WTC11 (cell line): ENCODE results near the gene CENPS. TPM values are rescaled to one million over a fixed set of nuclear protein-coding genes. Genes with fewer than 3 reads are reported as not detected.

Experiments used
- ATAC-seq: fragments of 200-7000 bp; cut with Tn5 transposase; 2 replicates; pipeline ENCODE4 v1.10.0; 2021; ENCODE audit warnings: mild to moderate bottlenecking, moderate library complexity
- CTCF ChIA-PET: fragments of 300-600 bp; sonication (Branson Sonifier 250); formaldehyde crosslinking; loops from one replicate; lab custom pipeline; 2021; ENCODE audit warnings: antibody characterized with exemption; lab: Charles Lee
- POLR2A ChIA-PET: fragments of 350-600 bp; sonication (Branson Sonifier 250); formaldehyde crosslinking; loops from one replicate; lab custom pipeline; 2021; ENCODE audit warnings: antibody characterized with exemption; lab: Charles Lee
- DNase-seq: peaks from one replicate; pipeline ENCODE4 v3.0.0; 2021; ENCODE audit warnings: low spot score
- H3K27ac Mint-ChIP-seq: 2 replicates; pipeline ENCODE4 v1.8.0; 2021; ENCODE audit warnings: mixed read lengths
- H3K27me3 Mint-ChIP-seq: 2 replicates; pipeline ENCODE4 v1.8.0; 2021; ENCODE audit warnings: low read depth, mild to moderate bottlenecking, moderate library complexity, mixed read lengths
- H3K36me3 Mint-ChIP-seq: 2 replicates; pipeline ENCODE4 v1.8.0; 2021; ENCODE audit warnings: mixed read lengths
- H3K4me1 Mint-ChIP-seq: 2 replicates; pipeline ENCODE4 v1.8.0; 2022; ENCODE audit warnings: mixed read lengths
- H3K4me3 Mint-ChIP-seq: 2 replicates; pipeline ENCODE4 v1.8.0; 2021; ENCODE audit warnings: mild to moderate bottlenecking, moderate library complexity, mixed read lengths
- H3K9me3 Mint-ChIP-seq: 2 replicates; pipeline ENCODE4 v1.8.0; 2021; ENCODE audit warnings: mixed read lengths
- ATF1 ChIP-seq: sonication (generic); formaldehyde crosslinking; IDR thresholded peaks from 2 replicates; pipeline ENCODE4 v1.8.1; 2023; ENCODE audit warnings: mild to moderate bottlenecking, moderate library complexity, missing genetic modification reagents
- CREB1 ChIP-seq: sonication (generic); formaldehyde crosslinking; IDR thresholded peaks from 2 replicates; pipeline ENCODE4 v1.8.0; 2023; ENCODE audit warnings: mild to moderate bottlenecking, missing genetic modification reagents
- FOXJ3 ChIP-seq: sonication (generic); formaldehyde crosslinking; IDR thresholded peaks from 2 replicates; pipeline ENCODE4 v1.9.0; 2021; ENCODE audit warnings: missing genetic modification reagents, mild to moderate bottlenecking, borderline replicate concordance
- GRHL2 ChIP-seq: fragments of 250-450 bp; sonication (Bioruptor Pico); IDR thresholded peaks from 2 replicates; pipeline ENCODE4 v1.8.0; 2022; ENCODE audit warnings: mild to moderate bottlenecking, moderate library complexity; ENCODE audit not compliant: insufficient replicate concordance, severe bottlenecking
- KAT7 ChIP-seq: sonication (generic); formaldehyde crosslinking; IDR thresholded peaks from 2 replicates; pipeline ENCODE4 v1.8.1; 2023; ENCODE audit warnings: missing genetic modification reagents, mild to moderate bottlenecking, borderline replicate concordance
- MAX ChIP-seq: sonication (generic); formaldehyde crosslinking; IDR thresholded peaks from 2 replicates; pipeline ENCODE4 v1.8.0; 2022; ENCODE audit warnings: mild to moderate bottlenecking, missing genetic modification reagents
- MXD4 ChIP-seq: fragments of 250-450 bp; sonication (Bioruptor Pico); IDR thresholded peaks from 2 replicates; pipeline ENCODE4 v1.8.0; 2021; ENCODE audit warnings: mild to moderate bottlenecking, moderate library complexity, borderline replicate concordance
- NFE2L1 ChIP-seq: sonication (generic); formaldehyde crosslinking; IDR thresholded peaks from 2 replicates; pipeline ENCODE4 v1.8.1; 2023; ENCODE audit warnings: missing genetic modification reagents
- RORB ChIP-seq: fragments of 250-450 bp; sonication (Bioruptor Pico); IDR thresholded peaks from 2 replicates; pipeline ENCODE4 v1.9.0; 2021; ENCODE audit warnings: mild to moderate bottlenecking
- SMAD4 ChIP-seq: sonication (generic); formaldehyde crosslinking; IDR thresholded peaks from 2 replicates; pipeline ENCODE4 v1.8.0; 2022; ENCODE audit warnings: mild to moderate bottlenecking, missing genetic modification reagents
- TP53 ChIP-seq: sonication (generic); formaldehyde crosslinking; IDR thresholded peaks from 2 replicates; pipeline ENCODE4 v1.8.1; 2023; ENCODE audit warnings: mild to moderate bottlenecking, missing genetic modification reagents
- ZNF121 ChIP-seq: sonication (generic); formaldehyde crosslinking; IDR thresholded peaks from 2 replicates; pipeline ENCODE4 v1.8.0; 2023; ENCODE audit warnings: missing genetic modification reagents
- ZNF232 ChIP-seq: sonication (generic); formaldehyde crosslinking; IDR thresholded peaks from 2 replicates; pipeline ENCODE4 v1.8.0; 2022; ENCODE audit warnings: mild to moderate bottlenecking, missing genetic modification reagents
- ZNF263 ChIP-seq: sonication (generic); formaldehyde crosslinking; IDR thresholded peaks from 2 replicates; pipeline ENCODE4 v1.8.1; 2022; ENCODE audit warnings: low read depth, mild to moderate bottlenecking, moderate library complexity, missing genetic modification reagents
- ZNF532 ChIP-seq: fragments of 250-450 bp; sonication (Bioruptor Pico); IDR thresholded peaks from 2 replicates; pipeline ENCODE4 v1.9.0; 2021; ENCODE audit warnings: mild to moderate bottlenecking, borderline replicate concordance
- ZNF671 ChIP-seq: fragments of 250-450 bp; sonication (Bioruptor Pico); IDR thresholded peaks from 2 replicates; pipeline ENCODE4 v1.8.0; 2021; ENCODE audit warnings: mild to moderate bottlenecking
- ZSCAN18 ChIP-seq: fragments of 250-450 bp; sonication (Bioruptor Pico); IDR thresholded peaks from 2 replicates; pipeline ENCODE4 v2.1.2; 2022; ENCODE audit warnings: mild to moderate bottlenecking, moderate library complexity
- total RNA-seq: library from RNA; stranded (reverse); gene quantifications from 3 replicates; pipeline ENCODE4 v1.2.3, GENCODE V29; 2021

The CENPS gene
- total RNA-seq, 1 experiment from 2014 or later: 13.8 TPM

GRCh38 chr1:10446790-10447422 lies 16.7 kb downstream of the CENPS start:
- Mint-ChIP-seq H3K36me3 (0 out of 2 replicates have a peak, but pooled peaks cover 3% of the 10 kb centered on the region), H3K27me3 (no peaks in the 10 kb centered on the region), H3K9me3 (no peaks in the 10 kb centered on the region), H3K4me3 (no peak overlapping the region), H3K4me1 (peaks cover 22% of the 10 kb centered on the region), H3K27ac (no peak overlapping the region)
- ChIA-PET POLR2A (no interaction called here), CTCF (no interaction called here)
- no peak for DNase-seq
- no peak for TF ChIP-seq KAT7 (CRISPR knock-in tag)
- no peak for TF ChIP-seq RORB (CRISPR knock-in tag)
- TF ChIP-seq ZNF121 (CRISPR knock-in tag): peak; percentile 53; the same call in 1 of the 2 replicates
- no peak for ATAC-seq

- TF ChIP-seq TP53 (CRISPR knock-in tag) (no peak), ATF1 (no peak)
- Mint-ChIP-seq H3K4me1 (peaks cover 23% of the 10 kb centered on the region), H3K4me3 (0 out of 2 replicates have a peak within 1 kb of the TSS, but pooled peaks have one; percentile 25), H3K9me3 (no peaks in the 10 kb centered on the region), H3K27ac (peak within 1 kb of the TSS; percentile 22; the same call in 1 of the 2 replicates), H3K27me3 (no peaks in the 10 kb centered on the region; the same call in 1 of the 2 replicates), H3K36me3 (0 out of 2 replicates have a peak, but pooled peaks cover 3% of the 10 kb centered on the region)
- no peak for DNase-seq
- ChIA-PET POLR2A (interaction anchor here (0.6 kb wide), 1 partner anchor 814 kb away, joined by 3 read pairs; no protein-coding TSS in a partner anchor), CTCF (interaction anchor here (0.5 to 5.0 kb wide), 5 partner anchors 15 to 403 kb away, joined by 3 to 35 read pairs (median 3); partner anchors contain the start of gene CENPS)
- ATAC-seq: no peak
Measured at GRCh38 chr1:10449751-10450150, 19.5 kb downstream of the CENPS start, which contains the start of gene CORT. CORT (plus strand) TSS chr1:10450031; CDS start chr1:10450224, 193 bp downstream.

GRCh38 chr1:10450156-10450814 lies 20.1 kb downstream of the CENPS start:
- Mint-ChIP-seq H3K36me3 (peaks cover 3% of the 10 kb centered on the region; the same call in 1 of the 2 replicates), H3K27ac (no peak overlapping the region), H3K4me1 (peaks cover 23% of the 10 kb centered on the region), H3K4me3 (no peak overlapping the region), H3K27me3 (no peaks in the 10 kb centered on the region; the same call in 1 of the 2 replicates), H3K9me3 (no peaks in the 10 kb centered on the region)
- ChIA-PET POLR2A (interaction anchor here (0.5 kb wide), 1 partner anchor 803 kb away, joined by 3 read pairs; no protein-coding TSS in a partner anchor), CTCF (interaction anchor here (0.5 to 5.0 kb wide), 5 partner anchors 15 to 403 kb away, joined by 3 to 35 read pairs (median 4); partner anchors contain the start of gene CENPS)
- no peak for DNase-seq
- ATAC-seq: peak; percentile 18; the same call in 1 of the 2 replicates
- TF ChIP-seq FOXJ3 (CRISPR knock-in tag) (no peak), ZNF671 (CRISPR knock-in tag) (no peak)

GRCh38 chr1:10450836-10451235 lies 20.6 kb downstream of the CENPS start:
- Mint-ChIP-seq H3K9me3 (no peaks in the 10 kb centered on the region), H3K4me3 (peak overlapping the region; percentile 25), H3K4me1 (peaks cover 23% of the 10 kb centered on the region), H3K27ac (peak overlapping the region; percentile 3), H3K27me3 (no peaks in the 10 kb centered on the region; the same call in 1 of the 2 replicates), H3K36me3 (peaks cover 3% of the 10 kb centered on the region; the same call in 1 of the 2 replicates)
- ATAC-seq (no peak), DNase-seq (no peak)
- POLR2A ChIA-PET: interaction anchor here (0.5 kb wide), 1 partner anchor 804 kb away, joined by 3 read pairs; no protein-coding TSS in a partner anchor
- CTCF ChIA-PET: interaction anchor here (1.3 to 5.0 kb wide), 3 partner anchors 16 to 57 kb away, joined by 4 to 35 read pairs (median 5); partner anchors contain the start of gene CENPS
- TF ChIP-seq ZNF232 (no peak), NFE2L1 (CRISPR knock-in tag) (no peak), ZSCAN18 (CRISPR knock-in tag) (no peak), GRHL2 (CRISPR knock-in tag) (no peak), MAX (CRISPR knock-in tag) (no peak), MXD4 (CRISPR knock-in tag) (no peak), ZNF532 (CRISPR knock-in tag) (no peak), SMAD4 (CRISPR knock-in tag) (no peak), CREB1 (no peak), ZNF263 (CRISPR knock-in tag) (no peak)
